Muscle of arm (tissue), 12 donors: Measurements from ENCODE around the gene GBP4. TPM values are rescaled to one million over a fixed set of nuclear protein-coding genes. Genes with fewer than 3 reads are reported as not detected.

Source experiments
- DNase-seq: peaks from one replicate; pipeline ENCODE4 v3.0.0-alpha.2; 2013
- polyA plus RNA-seq, 12 donors: library from polyadenylated mRNA; unstranded; fragments of 120-200 nt; gene quantifications; one replicate each; pipeline ENCODE4 v1.2.1, GENCODE V29; 2013; ENCODE audit not compliant: insufficient read length in 12 of 12

Gene GBP4
- polyA plus RNA-seq, 12 donors = 3.2 to 5.4 (median 3.9) TPM; not detected in 1

DNA sequence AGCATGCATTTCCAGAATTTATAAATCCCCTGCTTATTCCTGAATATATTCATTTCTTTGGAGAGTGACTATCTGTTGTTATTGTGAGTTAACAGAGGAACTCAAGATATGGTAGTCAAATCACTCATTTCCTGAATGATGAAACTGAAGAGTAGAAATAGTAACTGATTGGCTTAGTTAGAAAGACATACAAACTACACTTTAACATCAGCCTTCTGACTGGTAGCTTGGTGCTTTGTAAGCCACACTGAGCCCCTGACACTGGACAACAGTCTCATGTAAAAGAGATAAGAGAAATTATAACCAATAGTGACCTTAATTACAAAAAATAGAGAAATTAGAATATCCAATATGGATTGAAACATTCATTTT, 27.7 kb downstream of the GBP4 start:
- DNase-seq = no peak

DNA sequence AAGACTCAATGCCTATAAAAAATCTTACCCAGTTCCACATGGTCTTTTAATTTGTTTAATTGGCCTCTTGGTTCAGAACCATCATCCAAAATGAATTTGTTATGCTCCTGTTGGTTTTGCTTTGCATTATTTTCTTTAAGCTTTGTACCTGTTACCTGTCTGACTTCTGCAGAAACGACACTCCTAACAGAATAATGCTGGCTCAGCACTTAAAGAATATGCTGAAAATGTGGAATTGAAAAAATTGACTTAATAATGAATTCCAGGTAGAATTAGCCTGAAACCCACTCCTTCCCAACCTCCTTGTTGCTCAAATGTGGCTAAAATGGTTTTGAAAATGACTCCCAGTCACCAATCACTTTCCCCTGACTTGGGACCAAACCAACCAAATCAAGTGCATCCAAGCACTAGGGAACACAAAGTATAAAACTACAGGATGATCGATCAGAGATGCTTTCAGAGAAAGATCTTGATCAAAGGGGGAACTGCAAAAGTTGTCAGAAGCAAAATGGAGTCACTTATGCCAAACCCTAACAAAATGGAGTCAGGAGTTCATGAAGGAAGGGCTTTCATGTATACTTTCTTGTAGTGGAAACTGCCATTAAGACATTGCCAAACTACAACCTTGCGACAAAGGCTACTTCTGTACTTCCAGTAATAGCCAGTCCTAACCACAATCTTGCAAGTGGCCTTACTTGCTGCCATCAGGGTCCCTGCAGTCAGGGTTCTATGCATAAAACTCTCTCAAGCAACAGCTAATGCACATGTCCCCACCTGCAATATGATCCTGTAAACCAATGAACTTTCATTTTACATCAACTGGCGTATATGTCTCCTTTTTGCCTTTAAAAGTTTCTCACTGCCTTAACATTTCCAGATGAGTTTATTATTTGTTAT, 28.3 kb downstream of the GBP4 start:
- no peak for DNase-seq

DNA sequence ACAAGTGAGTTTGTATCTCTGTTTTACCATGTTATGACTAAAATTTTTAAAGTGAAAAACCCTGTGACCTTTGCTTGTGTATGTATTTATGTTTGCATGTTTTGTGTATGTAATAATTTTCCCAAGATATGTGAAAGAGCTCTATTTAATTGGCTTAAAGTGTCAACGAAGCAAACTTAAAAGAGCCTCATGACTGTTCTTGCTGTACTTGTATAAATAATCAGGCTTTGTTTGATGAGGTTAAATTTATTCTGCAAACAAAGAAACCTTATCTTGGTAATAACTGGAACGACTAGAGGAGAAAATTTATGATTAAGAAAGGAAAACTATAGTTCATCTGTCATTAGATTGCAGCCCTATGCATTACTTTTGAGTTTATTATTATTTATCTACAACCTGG, 29.6 kb downstream of the GBP4 start:
- DNase-seq = no peak

DNA sequence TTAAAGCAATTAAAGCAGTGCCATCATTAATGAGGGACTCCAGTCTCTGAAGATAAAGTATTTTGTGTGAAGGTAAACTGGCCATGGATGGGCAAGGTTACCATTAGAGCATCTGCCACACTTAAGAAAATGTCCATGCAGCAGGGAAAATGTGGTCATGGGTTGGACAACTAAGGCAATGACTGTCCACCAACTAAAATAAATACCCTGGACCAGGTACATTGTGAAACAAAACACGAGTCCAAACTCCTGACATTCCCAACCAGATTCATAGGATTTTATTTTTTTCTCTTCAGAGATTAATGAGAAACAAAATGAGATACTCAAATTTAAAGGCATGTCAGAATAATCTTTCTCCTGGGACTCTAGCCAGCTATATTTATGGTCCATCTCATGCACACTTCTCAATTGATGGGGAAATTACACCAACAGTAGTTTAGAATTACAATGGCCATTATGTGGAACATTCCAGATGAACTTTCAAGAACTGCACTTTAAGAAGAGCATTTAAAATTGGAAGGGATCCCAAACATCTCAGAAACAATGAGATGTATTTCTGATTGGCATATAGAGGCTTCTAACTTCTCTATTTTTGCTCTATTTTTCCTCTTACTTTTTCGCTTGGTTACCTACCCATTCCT, 31.0 kb downstream of the GBP4 start:
- DNase-seq = no peak

DNA sequence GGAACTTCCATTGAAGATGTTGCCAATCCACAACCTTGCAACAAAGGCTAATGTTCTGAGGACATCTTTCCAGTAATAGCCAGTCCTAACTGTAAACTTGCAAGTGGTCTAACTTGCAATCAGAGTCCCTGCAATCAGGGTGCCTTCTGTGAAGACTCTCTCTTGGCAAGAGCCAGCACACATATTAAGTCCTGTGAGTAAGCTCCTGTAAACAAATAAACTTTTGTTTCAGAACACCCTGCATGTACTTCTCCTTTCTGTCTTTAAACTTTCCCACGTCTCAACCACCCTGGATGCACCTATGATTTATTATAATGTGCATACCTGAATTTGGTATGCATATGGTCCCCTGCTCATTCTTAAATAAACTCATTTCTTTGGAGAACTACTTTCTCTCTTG, 32.0 kb downstream of the GBP4 start:
- no peak for DNase-seq

DNA sequence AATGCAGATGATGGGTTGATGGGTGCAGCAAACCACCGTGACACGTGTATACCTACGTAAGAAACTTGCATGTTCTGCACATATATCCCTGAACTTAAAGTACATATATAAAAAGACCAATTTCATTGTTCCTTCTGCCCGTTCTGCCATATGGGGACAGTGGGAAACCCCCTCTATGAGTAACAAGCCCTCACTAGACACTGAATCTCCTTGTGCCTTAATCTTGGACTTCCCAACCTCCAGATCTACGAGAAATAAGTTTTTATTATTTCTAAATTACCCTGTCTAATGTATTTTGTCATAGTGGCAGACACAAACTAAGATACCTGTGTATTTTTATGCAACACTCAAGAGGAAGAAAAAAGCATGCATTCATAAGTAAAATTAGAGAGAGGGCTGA, 32.9 kb downstream of the GBP4 start:
- DNase-seq = no peak

DNA sequence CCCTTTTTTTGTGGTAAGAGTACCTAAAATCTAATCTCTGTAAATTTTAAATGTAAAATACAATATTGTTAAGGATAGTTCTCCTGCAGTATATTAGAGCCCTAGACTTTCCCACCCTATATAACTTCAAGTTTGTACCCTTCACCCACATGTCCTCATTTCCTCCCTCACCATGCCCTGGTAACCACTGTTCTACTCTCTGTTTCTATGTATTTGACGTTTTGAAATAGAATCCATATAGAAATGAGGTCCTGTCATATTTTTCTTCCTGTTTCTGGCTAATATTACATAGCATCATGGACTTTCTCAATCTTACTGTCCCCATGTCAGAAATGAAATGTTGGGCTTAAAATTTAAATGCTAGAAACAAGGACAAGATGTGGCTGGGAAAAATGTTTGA, 47.7 kb downstream of the GBP4 start:
- no peak for DNase-seq

DNA sequence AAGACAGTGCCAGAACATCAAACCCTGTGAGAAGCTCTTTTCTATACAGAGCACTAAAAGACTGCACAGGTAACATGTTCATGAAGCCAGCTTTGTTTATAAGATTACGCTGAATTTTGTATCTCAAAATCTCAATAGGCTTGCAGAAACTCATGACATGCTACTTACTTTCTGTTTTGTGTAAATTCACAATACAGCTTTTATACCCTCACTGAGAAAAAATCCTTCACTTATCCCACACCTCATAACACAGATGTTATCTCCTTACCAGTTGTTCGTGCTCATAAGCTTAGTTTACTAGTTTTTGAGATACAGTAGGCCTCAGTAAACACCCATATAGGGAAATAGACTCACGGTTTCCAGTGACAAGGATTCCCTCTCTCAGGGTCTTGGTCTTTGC, 48.8 kb downstream of the GBP4 start:
- DNase-seq = no peak

DNA sequence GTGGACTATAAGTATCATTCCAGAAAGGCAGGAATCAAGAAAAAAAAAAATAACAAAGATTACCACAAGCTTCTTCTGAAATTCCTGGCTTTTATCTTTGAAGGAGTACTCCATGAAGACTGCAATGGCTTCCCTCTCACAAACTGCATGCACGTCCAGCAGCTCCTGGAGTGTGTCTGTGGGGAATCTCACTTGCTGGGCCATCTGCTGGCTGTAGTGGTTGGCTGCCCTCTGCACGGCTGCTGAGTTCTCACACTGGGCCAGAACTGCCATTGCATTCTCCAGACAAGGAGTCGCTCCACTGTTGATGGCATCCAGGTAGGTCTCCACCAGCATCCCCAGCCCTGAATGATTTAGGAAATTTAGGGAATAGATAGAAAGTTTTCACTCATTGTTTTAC, 49.5 kb downstream of the GBP4 start:
- DNase-seq = no peak

DNA sequence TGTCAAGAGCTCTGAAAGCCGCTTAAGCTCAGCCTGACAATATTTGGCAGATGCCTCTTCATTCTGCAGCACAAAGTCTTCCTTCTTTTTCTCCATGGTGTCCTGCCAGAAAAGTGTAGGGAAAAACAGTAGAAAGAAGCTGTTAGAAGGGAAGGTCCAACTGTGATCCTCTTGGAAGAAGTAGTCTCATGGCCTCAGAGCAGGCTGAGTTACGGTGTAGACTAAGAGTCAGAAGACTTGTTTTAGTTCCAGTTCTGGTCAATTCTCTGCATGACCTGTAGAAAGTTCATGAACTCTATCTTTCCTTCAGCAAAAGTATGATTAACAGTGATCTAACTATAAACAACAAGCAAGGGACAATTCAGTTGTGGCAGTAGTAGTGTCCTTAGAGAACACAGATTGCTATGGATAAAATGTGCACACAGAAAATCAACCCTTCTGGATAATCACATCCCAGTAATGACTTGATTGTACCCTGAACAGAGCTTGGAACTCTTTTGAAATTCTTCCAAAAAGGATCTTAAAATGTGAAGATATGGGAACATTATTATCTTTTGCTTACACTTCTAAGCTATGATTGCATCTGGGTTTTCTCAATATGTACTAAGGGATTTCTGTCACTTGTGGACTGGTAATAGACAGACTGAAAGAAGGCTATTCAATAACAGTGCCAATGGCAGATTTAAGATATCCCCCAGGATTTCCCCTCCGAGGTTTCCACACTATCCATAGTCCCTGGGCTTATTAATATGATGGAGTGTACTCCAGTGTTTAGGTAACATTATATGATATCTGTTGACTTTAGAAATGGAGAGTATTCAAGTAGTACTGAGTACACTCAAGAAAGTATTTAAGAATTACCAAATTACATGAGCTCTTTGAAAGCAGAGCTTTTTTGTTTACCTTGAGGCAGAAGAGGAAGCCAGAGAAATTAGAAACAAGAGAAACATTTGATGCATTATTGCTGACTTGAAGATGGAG, 50.8 kb downstream of the GBP4 start:
- DNase-seq = no peak

DNA sequence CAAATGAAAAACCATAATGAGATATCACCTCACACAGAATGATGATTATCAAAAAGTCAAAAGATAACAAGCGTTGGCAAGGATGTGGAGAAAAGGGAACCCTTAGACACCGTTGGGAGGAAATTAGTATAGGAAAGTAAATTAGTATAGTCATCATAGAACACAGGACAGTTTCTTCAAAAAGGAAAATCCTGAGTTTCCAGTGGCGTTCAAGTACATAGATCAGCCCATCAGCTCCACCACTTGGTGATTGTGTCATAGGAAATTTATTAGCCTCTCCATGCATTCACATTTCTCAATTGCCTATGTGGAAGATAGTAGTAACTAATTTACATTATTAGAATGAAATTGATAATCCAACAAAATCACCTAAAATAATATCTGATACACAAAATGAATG, 52.0 kb downstream of the GBP4 start:
- no peak for DNase-seq

DNA sequence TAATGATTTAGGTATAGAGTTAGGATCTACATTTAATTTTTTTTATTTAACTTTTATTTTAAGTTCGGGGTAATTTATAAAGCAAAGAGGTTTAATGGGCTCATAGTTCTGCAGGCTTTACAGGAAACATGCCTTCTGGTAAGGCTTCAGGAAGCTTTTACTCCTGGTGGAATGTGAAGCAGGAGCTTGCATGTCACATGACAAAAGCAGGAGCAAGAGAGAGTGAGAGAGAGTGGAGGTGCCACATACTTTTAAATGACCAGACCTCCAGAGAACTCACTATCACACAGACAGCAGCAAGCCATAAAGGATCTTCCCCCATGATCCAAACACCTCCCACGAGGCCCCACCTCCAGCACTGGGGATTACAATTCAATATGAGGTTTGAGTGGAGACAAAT, 55.3 kb downstream of the GBP4 start:
- no peak for DNase-seq

DNA sequence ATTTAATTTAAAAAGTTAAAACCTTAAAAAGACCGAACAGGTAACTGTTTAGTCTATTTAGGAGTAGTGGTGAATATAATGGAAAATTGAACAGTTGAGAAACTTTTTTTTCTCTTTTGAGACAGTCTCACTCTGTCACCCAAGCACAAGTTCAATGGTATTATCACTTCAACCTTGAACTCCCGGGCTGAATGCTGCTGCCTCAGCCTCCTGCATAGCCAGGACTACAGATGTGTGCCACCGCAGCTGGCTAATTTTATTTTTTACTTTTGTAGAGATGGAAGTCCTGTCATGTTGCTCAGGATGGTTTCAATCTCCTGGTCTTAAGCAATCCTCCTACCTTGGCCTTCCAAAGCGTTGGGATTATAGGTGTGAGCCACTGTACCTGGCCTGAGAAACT, 56.6 kb downstream of the GBP4 start:
- DNase-seq = no peak

DNA sequence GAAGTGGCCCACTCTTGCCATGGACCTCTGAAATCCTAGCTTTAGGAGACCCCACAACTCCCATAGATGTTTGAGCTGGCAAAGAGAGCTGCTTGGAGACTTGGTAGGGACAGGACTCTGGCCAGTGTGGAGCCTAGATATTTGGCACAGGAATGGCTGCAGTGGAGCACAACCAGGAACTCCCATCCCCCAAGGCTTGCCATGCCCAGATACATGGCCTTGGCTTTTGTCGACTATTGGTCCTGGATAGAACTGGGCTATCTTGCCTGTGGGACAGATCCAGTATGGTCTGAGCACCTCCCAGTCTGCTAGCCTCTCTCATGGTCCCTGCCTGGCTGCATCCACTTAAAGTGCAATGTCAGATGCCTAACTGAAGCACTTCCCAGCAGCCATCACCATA, 65.0 kb downstream of the GBP4 start:
- no peak for DNase-seq

Other genes starting within 250 kb of the GBP4 start
- 10 to 100 TPM in 11 of 12 donors, not detected in 1; 10.3 to 38.1 (median 19.9) TPM for gene KYAT3, start 206.3 kb downstream of the GBP4 start, polyA plus RNA-seq
- gene RBMXL1, start 206.3 kb downstream of the GBP4 start, polyA plus RNA-seq = 10 to 100 TPM in 11 of 12 donors, not detected in 1; 10.2 to 17.9 (median 15.2) TPM
- 10 to 100 TPM in 1 of 12 donors, 1 to 10 TPM in 10, not detected in 1; 2.0 to 10.1 (median 2.8) TPM for gene GBP3, start 176.1 kb downstream of the GBP4 start, polyA plus RNA-seq
- 10 to 100 TPM in 3 of 12 donors, 1 to 10 TPM in 8, not detected in 1; 4.0 to 42.2 (median 6.1) TPM for gene GBP1, start 133.7 kb downstream of the GBP4 start, polyA plus RNA-seq
- gene GBP2, start 72.8 kb downstream of the GBP4 start, polyA plus RNA-seq = 10 to 100 TPM in 1 of 12 donors, 1 to 10 TPM in 3, under 1 TPM in 6, not detected in 2; 0.62 to 29.2 (median 0.93) TPM
- under 1 TPM in 3 of 12 donors, not detected in 9; 0.08 TPM for gene GBP7, start 22.9 kb downstream of the GBP4 start, polyA plus RNA-seq
- 1 to 10 TPM in 5 of 12 donors, under 1 TPM in 5, not detected in 2; 0.53 to 3.9 (median 0.94) TPM for gene GBP5, start 73.9 kb upstream of the GBP4 start, polyA plus RNA-seq
- under 1 TPM in 6 of 12 donors, not detected in 6; 0.05 to 0.22 (median 0.12) TPM for gene GBP6, start 165.1 kb upstream of the GBP4 start, polyA plus RNA-seq